HG03064 (cell line): ENCODE data around the gene IQSEC2.

ENCODE experiments used
- ATAC-seq: cut with Tn5 transposase; IDR thresholded peaks from one replicate; pipeline ENCODE4 v1.9.1; 2021; ENCODE audit warnings: low read depth; ENCODE audit not compliant: unreplicated experiment

Gene IQSEC2

GRCh38 chrX:53272808-53273337 is 8.5 kb downstream of the IQSEC2 start:
- ATAC-seq: no peak

DNA sequence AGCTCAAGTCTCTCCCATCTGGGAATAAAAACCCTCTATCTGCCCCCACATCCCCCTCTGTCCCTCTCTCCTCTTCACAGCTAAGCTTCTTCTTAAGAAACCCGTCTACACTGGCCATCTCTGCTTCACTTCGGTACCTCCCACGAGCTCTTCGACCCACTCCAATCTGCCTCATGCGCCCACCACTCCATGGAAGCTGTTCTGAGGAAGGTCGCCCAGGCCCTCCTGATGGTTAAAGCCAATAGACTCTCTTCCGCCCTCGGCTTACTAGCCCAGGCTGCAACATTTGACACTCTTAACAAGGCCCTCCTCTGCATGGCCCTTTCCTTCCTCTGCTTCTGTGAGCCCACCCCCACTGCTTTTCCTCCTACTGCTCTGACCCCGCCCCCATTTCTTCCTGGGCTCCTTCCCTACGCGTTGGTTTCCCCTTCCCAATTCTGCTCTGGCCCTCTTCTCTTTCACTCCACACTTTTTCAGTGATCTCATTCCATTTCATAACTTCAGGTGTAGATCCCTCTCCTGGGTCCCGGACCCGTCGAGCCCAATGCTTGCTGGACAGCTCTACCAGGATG is 11.8 kb downstream of the IQSEC2 start:
- no peak for ATAC-seq

DNA sequence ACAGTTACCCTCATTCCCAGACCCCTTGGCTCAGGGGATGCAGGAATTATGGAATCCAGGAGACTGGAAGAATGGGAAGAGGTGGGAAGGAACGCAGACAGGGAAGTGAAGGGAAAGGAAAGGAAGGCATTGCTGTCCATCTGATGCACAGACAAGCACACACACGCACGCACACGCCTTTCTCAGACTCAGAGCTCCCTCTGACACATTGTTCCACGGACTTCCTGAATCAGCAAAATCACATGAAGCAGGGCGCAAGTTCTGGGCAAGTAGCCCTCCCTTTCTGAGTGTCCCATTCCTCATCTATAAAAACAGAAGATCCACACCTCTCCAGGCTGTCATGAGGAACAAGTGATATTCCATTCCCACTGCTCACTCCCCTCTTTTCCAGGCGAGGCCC is 13.2 kb downstream of the IQSEC2 start:
- ATAC-seq: no peak

- ATAC-seq: no peak
Measured at GRCh38 chrX:53266914-53267313, 14.5 kb downstream of the IQSEC2 start.

GRCh38 chrX:53265771-53266574 is 15.4 kb downstream of the IQSEC2 start:
- ATAC-seq: no peak

GRCh38 chrX:53263597-53264094 is 17.7 kb downstream of the IQSEC2 start:
- ATAC-seq: no peak

- no peak for ATAC-seq
Measured at GRCh38 chrX:53262918-53263394, 18.4 kb downstream of the IQSEC2 start.

DNA sequence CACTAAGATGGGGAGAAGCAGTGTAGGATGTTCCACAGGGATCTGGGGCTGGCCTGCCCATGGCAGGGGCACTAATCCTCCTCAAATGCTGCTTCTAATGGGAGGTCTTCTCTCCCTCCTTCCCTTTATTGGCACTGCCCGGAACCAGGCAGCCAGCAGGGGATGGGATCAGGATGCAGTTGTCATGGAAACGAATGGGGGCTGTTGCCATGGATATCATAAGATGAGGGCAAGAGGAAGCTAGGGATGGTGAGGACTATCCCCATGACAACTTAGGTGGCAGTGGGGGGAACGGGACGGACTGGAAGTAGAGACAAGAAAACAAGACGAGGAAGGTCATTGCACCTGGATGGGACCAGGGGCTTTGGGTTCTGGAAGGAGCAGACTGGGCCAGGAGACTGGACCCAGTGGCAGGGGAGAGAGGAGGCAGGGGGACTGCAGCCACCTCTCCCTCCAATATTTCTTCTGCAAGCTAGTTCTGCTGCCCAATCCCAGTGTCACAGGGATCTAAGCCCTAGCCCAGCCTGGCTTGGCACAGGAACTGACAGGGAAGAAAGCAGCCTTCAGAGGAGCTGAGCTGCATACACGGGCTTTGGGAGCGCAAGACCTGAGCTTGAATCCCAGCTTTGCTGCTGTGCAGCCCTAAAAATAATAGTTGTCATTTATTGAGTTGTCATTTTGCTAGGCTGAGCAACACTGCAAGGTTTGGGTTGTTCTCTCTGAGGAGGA is 19.0 kb downstream of the IQSEC2 start:
- no peak for ATAC-seq

GRCh38 chrX:53261355-53261972 is 19.9 kb downstream of the IQSEC2 start:
- ATAC-seq: no peak

DNA sequence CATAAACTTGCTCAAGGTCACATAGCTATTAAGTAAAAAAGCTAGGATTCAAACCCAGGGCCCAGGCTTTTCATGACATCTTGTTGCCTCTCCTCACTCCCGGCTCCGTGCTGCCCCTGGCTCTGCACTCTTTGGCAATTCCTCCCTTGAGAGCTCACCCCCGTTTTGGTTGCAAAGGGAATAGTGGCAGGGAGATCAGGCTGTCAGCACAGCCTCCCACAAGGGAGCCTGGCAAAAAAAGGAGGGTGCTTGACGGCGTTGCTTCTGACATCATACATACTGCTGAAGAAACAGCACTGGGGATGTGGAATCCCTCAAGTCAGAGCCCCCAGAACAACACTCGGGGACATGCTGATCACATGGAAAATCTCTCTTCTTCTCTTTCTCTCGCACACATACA is 20.5 kb downstream of the IQSEC2 start:
- no peak for ATAC-seq

DNA sequence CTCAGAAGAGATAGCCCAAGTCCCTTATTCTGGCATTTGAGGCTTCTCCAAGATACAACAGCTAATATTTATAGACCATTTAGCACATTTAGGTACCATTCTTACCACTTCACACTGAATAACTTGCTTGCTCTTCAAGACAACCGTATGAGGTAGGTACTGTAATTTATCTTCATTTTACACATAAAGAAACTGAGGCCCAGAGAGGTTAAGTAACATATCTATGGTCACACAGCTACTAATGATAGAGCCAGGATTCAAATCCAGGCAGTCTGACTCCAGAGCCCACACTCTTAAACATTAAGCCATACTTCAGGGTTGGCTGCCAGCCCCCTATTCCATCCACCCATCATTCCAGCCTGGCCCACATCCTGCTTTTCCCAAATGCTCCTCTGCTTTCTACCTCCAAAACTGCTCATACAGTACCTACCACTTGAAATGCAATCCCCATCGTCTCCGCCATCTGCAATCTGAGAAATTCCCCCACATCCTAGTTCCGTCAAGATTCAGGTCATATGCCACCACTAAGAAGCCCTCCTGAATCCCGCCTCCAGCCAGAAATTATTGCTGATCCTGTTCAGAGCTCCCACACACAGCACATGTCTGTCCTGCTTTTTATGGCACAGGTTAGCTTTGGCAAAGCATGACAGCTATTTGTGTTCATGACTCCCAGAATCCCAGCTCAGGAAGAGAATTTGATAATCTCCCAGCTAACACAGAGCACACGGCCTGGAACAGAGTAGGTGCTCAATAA is 23.5 kb downstream of the IQSEC2 start:
- ATAC-seq: no peak

- no peak for ATAC-seq
Measured at GRCh38 chrX:53257166-53257565, 24.2 kb downstream of the IQSEC2 start.

DNA sequence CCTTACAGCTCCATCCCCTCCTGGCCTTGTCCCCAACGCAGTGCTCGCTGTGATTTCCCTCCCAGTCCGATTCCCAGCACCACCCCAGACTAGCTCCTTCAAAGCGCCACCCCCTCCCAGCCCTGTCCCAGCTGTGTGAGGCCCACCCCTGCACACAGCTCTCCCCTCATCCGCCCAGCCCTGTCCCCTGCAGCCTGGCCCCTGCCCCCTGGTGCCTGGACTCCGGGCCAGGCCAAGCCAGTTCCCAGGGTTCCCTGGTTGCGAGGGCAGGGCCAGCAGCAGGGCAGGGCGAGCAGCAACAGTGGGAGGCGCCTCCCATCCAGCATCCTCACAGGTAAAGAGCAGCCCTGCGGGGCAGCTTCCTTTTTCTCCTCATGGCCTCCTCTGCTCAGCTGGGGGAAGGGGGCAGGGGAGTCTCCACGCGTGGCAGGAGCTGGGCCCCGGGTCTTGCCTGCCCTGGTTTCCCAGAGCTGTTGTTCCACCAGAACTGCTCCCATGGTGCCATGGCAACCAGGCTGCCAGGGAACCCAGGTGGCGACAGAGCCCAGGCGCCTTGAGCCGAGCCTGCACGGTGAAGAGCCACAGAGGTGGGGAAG is 24.8 kb downstream of the IQSEC2 start:
- ATAC-seq: no peak

GRCh38 chrX:53255738-53256191 is 25.6 kb downstream of the IQSEC2 start:
- ATAC-seq: no peak

DNA sequence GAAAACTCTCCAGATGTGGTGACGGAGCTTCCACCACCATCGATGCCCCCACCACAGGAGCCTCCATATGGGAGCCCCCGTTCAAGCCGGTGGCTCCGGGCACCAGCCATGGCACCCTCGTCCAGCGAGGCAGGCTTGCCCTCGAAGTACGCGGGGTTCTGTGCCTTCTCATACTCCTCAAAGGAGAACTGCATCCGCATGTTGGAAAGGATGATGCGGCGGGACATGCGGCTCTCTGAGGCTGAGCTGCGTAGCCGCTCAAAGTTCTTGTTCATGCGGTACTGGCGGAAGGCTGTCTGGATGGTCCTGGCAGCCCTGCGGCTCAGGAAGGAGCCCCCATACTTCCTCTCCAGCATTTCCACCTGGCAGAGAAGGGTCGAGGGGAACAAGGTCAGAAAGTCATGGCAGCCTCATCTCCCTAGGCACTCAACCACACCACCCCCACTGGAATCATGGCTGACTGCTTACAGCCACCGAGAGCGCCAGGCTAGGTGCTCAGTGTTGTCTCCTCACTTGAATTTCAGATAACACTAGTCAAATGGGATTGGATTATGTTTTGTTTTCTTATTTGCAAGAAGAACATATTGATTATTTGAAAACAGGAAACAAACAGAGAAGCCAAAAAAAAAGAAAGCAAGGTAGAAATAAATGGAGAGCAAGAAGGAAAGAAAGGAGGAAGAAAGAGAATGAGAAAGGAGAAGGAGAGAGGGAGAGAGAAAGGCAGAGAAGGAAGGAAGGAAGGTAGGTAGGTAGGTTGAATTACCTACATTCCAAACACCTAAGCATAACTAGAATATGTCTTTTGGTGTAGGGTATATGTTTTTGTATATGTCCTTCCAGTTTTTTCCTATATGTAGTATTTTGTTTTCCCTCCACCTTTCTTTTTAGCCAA is 26.6 kb downstream of the IQSEC2 start:
- ATAC-seq: no peak

- ATAC-seq: no peak
Measured at GRCh38 chrX:53253293-53254020, 27.9 kb downstream of the IQSEC2 start.

- ATAC-seq: no peak
Measured at GRCh38 chrX:53251307-53251706, 30.1 kb downstream of the IQSEC2 start.

DNA sequence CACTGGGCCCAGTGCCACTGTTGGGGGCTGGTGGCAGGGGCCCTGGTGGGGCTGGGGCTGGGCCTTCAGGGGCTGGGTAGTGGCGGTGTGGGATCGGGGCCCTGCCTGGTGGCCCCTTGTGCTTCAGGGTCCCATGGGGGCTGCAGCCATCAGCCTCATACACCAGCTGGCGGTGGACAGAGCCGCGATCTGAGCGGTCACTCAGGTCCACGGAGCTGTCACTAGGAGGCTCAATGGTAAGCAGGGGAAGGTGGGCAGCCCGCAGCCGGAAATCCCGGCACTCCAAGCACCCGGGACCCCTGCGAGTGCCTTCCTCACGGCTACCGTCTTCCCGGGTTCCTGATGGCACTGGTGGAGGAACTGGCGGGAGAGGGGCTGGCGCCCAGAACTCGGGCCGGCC is 30.8 kb downstream of the IQSEC2 start:
- no peak for ATAC-seq
